Thyroid gland (tissue), 4 donors: ENCODE data around the gene PAWR.

ENCODE experiments used
- POLR2A ChIP-seq, 2 donors: fragments of 450-650 bp; IDR thresholded peaks; one replicate each; pipeline ENCODE4 v1.6.1; 2017; ENCODE audit warnings: antibody characterized with exemption in 2 of 2, mild to moderate bottlenecking in 2 of 2, moderate library complexity in 1 of 2
- TF ChIP-seq, protein P1 (sequence below), 6 experiments: fragments of 200-600 bp in 3 of 6; fragments of 450-650 bp in 3 of 6; sonication (generic) in 3 of 6; IDR thresholded peaks; one replicate each; pipeline ENCODE4 v1.5.1; 2016 to 2019; ENCODE audit warnings: antibody characterized with exemption in 6 of 6, mild to moderate bottlenecking in 2 of 6, inconsistent platforms in 1 of 6, moderate library complexity in 1 of 6

GRCh38 chr12:79559591-79559990 lies 131.2 kb downstream of the PAWR start:
- TF ChIP-seq, protein P1, sequence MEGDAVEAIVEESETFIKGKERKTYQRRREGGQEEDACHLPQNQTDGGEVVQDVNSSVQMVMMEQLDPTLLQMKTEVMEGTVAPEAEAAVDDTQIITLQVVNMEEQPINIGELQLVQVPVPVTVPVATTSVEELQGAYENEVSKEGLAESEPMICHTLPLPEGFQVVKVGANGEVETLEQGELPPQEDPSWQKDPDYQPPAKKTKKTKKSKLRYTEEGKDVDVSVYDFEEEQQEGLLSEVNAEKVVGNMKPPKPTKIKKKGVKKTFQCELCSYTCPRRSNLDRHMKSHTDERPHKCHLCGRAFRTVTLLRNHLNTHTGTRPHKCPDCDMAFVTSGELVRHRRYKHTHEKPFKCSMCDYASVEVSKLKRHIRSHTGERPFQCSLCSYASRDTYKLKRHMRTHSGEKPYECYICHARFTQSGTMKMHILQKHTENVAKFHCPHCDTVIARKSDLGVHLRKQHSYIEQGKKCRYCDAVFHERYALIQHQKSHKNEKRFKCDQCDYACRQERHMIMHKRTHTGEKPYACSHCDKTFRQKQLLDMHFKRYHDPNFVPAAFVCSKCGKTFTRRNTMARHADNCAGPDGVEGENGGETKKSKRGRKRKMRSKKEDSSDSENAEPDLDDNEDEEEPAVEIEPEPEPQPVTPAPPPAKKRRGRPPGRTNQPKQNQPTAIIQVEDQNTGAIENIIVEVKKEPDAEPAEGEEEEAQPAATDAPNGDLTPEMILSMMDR (IDR thresholded peaks at IDR 0.05) = no peak
- TF ChIP-seq POLR2A (IDR thresholded peaks at IDR 0.05) = no peak
